Measurements from ENCODE around the gene CRYBB1.
"Not testable (repeated sequence)": the region's sequence is repeated elsewhere in the genome, so short reads cannot be mapped to it uniquely, and the experiment has no call there.

Gene CRYBB1

GRCh38 chr22:26636296-26636695, 18.5 kb upstream of the CRYBB1 start:
- DNase-seq (ENCODE audit: low spot score) = no peak

- DNase-seq (ENCODE audit: low spot score) = no peak
These were observed 17.3 kb upstream of the CRYBB1 start for GRCh38 chr22:26635117-26635516.

- DNase-seq (ENCODE audit: low spot score) = no peak
These were observed 16.4 kb upstream of the CRYBB1 start for GRCh38 chr22:26634189-26634588.

GRCh38 chr22:26632422-26633155, 14.8 kb upstream of the CRYBB1 start:
- DNase-seq (ENCODE audit: low spot score) = no peak

- DNase-seq (ENCODE audit: low spot score) = no peak
These were observed 13.5 kb upstream of the CRYBB1 start for GRCh38 chr22:26631282-26631681.

GRCh38 chr22:26629988-26630761, 12.3 kb upstream of the CRYBB1 start:
- no peak for DNase-seq (ENCODE audit: low spot score)

- no peak for DNase-seq (ENCODE audit: low spot score)
These were observed 7.0 kb upstream of the CRYBB1 start for GRCh38 chr22:26624803-26625202.

- DNase-seq (ENCODE audit: low spot score) = no peak
These were observed 6.2 kb upstream of the CRYBB1 start for GRCh38 chr22:26623984-26624383.

- no peak for DNase-seq (ENCODE audit: low spot score)
These were observed 3.8 kb upstream of the CRYBB1 start, which contains the start of gene CRYBA4 for GRCh38 chr22:26621663-26622062. CRYBA4 (plus strand) TSS chr22:26621963; CDS start chr22:26622597, 634 bp downstream.

GRCh38 chr22:26620197-26620596, 2.4 kb upstream of the CRYBB1 start:
- no peak for DNase-seq (ENCODE audit: low spot score)

- no peak for DNase-seq (ENCODE audit: low spot score)
These were observed 1.7 kb upstream of the CRYBB1 start for GRCh38 chr22:26619510-26619909.

- DNase-seq (ENCODE audit: low spot score) = no peak
These were observed 628 bp upstream of the CRYBB1 start for GRCh38 chr22:26618455-26618854.

- DNase-seq (ENCODE audit: low spot score) = no peak
These were observed 1.2 kb downstream of the CRYBB1 start for GRCh38 chr22:26616650-26617049.

GRCh38 chr22:26615830-26616435, 1.9 kb downstream of the CRYBB1 start:
- no peak for DNase-seq (ENCODE audit: low spot score)

- DNase-seq (ENCODE audit: low spot score) = no peak
These were observed 2.7 kb downstream of the CRYBB1 start for GRCh38 chr22:26615149-26615548.

GRCh38 chr22:26614322-26614721, 3.5 kb downstream of the CRYBB1 start:
- DNase-seq (ENCODE audit: low spot score) = no peak

- DNase-seq (ENCODE audit: low spot score) = not testable (repeated sequence)
These were observed 4.1 kb downstream of the CRYBB1 start for GRCh38 chr22:26613753-26614152.

GRCh38 chr22:26612652-26613051, 5.2 kb downstream of the CRYBB1 start:
- no peak for DNase-seq (ENCODE audit: low spot score)

GRCh38 chr22:26610996-26611395, 6.8 kb downstream of the CRYBB1 start:
- DNase-seq (ENCODE audit: low spot score) = no peak

GRCh38 chr22:26610072-26610958, 7.5 kb downstream of the CRYBB1 start:
- DNase-seq (ENCODE audit: low spot score) = no peak

- DNase-seq (ENCODE audit: low spot score) = no peak
These were observed 8.5 kb downstream of the CRYBB1 start for GRCh38 chr22:26609287-26609686.

- DNase-seq (ENCODE audit: low spot score) = no peak
These were observed 9.7 kb downstream of the CRYBB1 start for GRCh38 chr22:26608129-26608528.

Measured in kidney capillary endothelial cell (primary cell).